ENCODE data around the gene NUDC. TPM values are rescaled to one million over a fixed set of nuclear protein-coding genes. Genes with fewer than 3 reads are reported as not detected.

NUDC gene
- total and polyA plus RNA-seq, 9 of the 15 experiments (the other 6 are each of a cell fraction or from before 2014, with no cell fraction given), result 9.8 to 234 (median 149) TPM

DNA sequence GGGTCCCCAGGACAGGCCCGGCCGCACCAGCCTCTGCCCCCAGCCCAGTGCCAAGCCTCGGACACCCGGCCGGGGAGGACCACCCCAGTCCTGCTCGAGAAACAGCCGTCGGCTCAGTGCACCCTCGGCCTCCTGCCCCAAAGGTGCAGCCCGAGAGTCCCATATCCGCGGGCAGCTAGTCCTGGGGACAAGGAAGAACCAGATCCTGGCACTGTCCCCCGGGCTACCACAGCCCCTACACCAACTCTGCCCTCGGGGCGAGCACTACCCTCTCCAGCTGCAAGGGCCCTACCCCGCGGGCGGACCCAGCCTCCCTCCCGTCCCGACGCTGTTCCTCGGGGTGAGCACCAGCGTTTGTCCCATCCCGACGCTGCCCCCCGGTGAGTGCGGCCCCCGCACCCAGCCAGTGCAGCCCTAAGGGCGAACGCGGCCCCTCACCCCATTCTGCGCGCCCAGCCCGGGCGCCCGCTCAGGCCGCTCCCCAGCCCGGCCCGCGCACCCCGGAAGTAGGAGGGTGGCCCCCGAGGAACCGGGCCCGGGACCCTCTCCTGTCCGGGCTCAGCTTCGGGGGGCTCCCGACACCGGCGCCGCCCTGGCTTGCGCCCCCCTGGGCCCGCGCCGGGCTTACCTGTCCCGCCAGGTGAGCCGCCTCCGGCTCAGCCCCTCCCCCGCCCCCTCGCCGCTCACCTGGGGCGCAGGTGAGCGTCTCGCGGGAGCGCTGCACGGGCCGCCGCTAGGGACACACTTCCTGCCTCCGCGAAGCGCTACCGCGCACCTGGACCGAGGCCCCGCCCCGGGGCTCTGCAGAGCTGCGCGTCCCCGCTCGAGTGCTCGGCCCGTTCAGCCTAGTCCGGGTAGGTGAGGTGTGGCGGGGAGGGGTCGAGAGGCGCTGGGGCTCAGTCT lies 38.4 kb downstream of the NUDC start, which contains the start of gene KDF1 (continued):
- TF ChIP-seq, protein P1, sequence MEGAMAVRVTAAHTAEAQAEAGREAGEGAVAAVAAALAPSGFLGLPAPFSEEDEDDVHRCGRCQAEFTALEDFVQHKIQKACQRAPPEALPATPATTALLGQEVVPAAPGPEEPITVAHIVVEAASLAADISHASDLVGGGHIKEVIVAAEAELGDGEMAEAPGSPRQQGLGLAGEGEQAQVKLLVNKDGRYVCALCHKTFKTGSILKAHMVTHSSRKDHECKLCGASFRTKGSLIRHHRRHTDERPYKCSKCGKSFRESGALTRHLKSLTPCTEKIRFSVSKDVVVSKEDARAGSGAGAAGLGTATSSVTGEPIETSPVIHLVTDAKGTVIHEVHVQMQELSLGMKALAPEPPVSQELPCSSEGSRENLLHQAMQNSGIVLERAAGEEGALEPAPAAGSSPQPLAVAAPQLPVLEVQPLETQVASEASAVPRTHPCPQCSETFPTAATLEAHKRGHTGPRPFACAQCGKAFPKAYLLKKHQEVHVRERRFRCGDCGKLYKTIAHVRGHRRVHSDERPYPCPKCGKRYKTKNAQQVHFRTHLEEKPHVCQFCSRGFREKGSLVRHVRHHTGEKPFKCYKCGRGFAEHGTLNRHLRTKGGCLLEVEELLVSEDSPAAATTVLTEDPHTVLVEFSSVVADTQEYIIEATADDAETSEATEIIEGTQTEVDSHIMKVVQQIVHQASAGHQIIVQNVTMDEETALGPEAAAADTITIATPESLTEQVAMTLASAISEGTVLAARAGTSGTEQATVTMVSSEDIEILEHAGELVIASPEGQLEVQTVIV (CRISPR knock-in tag; IDR thresholded peaks at IDR 0.05; ENCODE audit: borderline replicate concordance), result no peak
- TF ChIP-seq CCNT2 (IDR thresholded peaks at IDR 0.05; ENCODE audit: borderline replicate concordance, extremely low read depth, insufficient read length, low read depth, low read length), result peak; percentile 38
- TF ChIP-seq RCOR1 (IDR thresholded peaks at IDR 0.05; ENCODE audit: borderline replicate concordance in 1 of 2, low read depth in 2 of 2, low read length in 2 of 2), result peak in 1 of 2 experiments; percentile 57; a peak in 1 of 4 replicates
- TF ChIP-seq, protein P2, sequence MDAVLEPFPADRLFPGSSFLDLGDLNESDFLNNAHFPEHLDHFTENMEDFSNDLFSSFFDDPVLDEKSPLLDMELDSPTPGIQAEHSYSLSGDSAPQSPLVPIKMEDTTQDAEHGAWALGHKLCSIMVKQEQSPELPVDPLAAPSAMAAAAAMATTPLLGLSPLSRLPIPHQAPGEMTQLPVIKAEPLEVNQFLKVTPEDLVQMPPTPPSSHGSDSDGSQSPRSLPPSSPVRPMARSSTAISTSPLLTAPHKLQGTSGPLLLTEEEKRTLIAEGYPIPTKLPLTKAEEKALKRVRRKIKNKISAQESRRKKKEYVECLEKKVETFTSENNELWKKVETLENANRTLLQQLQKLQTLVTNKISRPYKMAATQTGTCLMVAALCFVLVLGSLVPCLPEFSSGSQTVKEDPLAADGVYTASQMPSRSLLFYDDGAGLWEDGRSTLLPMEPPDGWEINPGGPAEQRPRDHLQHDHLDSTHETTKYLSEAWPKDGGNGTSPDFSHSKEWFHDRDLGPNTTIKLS (IDR thresholded peaks at IDR 0.05; ENCODE audit: borderline replicate concordance, low read depth), result no peak
- no peak for TF ChIP-seq PML (IDR thresholded peaks at IDR 0.05; ENCODE audit: low read length)
- no peak for TF ChIP-seq EWSR1 (IDR thresholded peaks at IDR 0.05; ENCODE audit: borderline replicate concordance, low read depth, partially characterized antibody)
- no peak for TF ChIP-seq HDAC6 (IDR thresholded peaks at IDR 0.05; ENCODE audit: low read depth, low read length)
- peak; percentile 44 for TF ChIP-seq ATF7 (IDR thresholded peaks at IDR 0.05)
- no peak for TF ChIP-seq CHD1 (IDR thresholded peaks at IDR 0.05; ENCODE audit: low read length)
- no peak for TF ChIP-seq ZBTB17 (CRISPR knock-in tag; IDR thresholded peaks at IDR 0.05)
- TF ChIP-seq DMBX1 (CRISPR knock-in tag; IDR thresholded peaks at IDR 0.05; ENCODE audit: borderline replicate concordance), result no peak
- TF ChIP-seq, protein P3, sequence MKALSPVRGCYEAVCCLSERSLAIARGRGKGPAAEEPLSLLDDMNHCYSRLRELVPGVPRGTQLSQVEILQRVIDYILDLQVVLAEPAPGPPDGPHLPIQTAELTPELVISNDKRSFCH (CRISPR knock-in tag; IDR thresholded peaks at IDR 0.05), result no peak
- TF ChIP-seq, protein P3 (tag; IDR thresholded peaks at IDR 0.05), result peak; percentile 65; the same call in 1 of the 2 replicates
- no peak for TF ChIP-seq PTRF (tag; IDR thresholded peaks at IDR 0.05)
- peak; percentile 99 for TF ChIP-seq ZEB2 (IDR thresholded peaks at IDR 0.05)
- no peak for TF ChIP-seq CREBBP (IDR thresholded peaks at IDR 0.05; ENCODE audit: low read depth, low read length)
- TF ChIP-seq GABPA (tag; conservative IDR thresholded peaks at IDR 0.05; ENCODE audit: low read depth), result 0 out of 2 replicates have a peak, but pooled peaks have one; percentile 23
- TF ChIP-seq TAF9B (IDR thresholded peaks at IDR 0.05; ENCODE audit: partially characterized antibody), result no peak
- TF ChIP-seq MYC (IDR thresholded peaks at IDR 0.05; ENCODE audit: low read depth, low read length), result peak; percentile 71
- TF ChIP-seq MYC (CRISPR knock-in tag; IDR thresholded peaks at IDR 0.05; ENCODE audit: borderline replicate concordance, low read depth), result no peak
- TF ChIP-seq ZNF232 (CRISPR knock-in tag; IDR thresholded peaks at IDR 0.05), result no peak; the same call in 1 of the 2 replicates
- peak; percentile 81 for TF ChIP-seq PCBP1 (IDR thresholded peaks at IDR 0.05; ENCODE audit: low read depth, low read length, poor library complexity, severe bottlenecking)
